Bronchial epithelial cell (primary cell): ENCODE data around the gene PEAK1. TPM values are rescaled to one million over a fixed set of nuclear protein-coding genes. Genes with fewer than 3 reads are reported as not detected.

Experiments used
- DNase-seq: peaks from one replicate; pipeline ENCODE4 v3.0.0-alpha.2; 2010; ENCODE audit warnings: low read depth
- FAIRE-seq: peaks from 2 replicates; lab custom pipeline; 2011; peaks lifted over from hg19 to GRCh38; lab: Jason Lieb, UNC
- H3K27me3 ChIP-seq: 2 replicates; pipeline ENCODE4 v1.5.1; 2011; ENCODE audit warnings: low read length; ENCODE audit not compliant: control insufficient read depth, insufficient read depth
- H3K36me3 ChIP-seq: 2 replicates; pipeline ENCODE4 v1.5.1; 2011; ENCODE audit warnings: low read length; ENCODE audit not compliant: control insufficient read depth, insufficient read depth
- H3K4me3 ChIP-seq: 2 replicates; pipeline ENCODE4 v1.5.1; 2011; ENCODE audit warnings: mild to moderate bottlenecking, low read depth, low read length, control low read depth
- total RNA-seq: library from RNA; depleted of rRNA; stranded (reverse); fragments of >200 nt; gene quantifications from 2 replicates; pipeline ENCODE4 v1.2.1, GENCODE V29; 2014
- TF ChIP-seq, protein P1 (sequence below): IDR thresholded peaks from 2 replicates; pipeline ENCODE4 v1.5.1; 2011; ENCODE audit warnings: mild to moderate bottlenecking, moderate library complexity, low read length, control low read depth, inconsistent platforms; ENCODE audit not compliant: insufficient read depth, severe bottlenecking

The PEAK1 gene
- total RNA-seq, 1 donor from 2014 or later = 3.7 TPM

- H3K4me3 ChIP-seq = no peak overlapping the region
- FAIRE-seq = no peak
- H3K36me3 ChIP-seq = no peaks in the 10 kb centered on the region
- no peaks in the 10 kb centered on the region for H3K27me3 ChIP-seq
- TF ChIP-seq, protein P1, sequence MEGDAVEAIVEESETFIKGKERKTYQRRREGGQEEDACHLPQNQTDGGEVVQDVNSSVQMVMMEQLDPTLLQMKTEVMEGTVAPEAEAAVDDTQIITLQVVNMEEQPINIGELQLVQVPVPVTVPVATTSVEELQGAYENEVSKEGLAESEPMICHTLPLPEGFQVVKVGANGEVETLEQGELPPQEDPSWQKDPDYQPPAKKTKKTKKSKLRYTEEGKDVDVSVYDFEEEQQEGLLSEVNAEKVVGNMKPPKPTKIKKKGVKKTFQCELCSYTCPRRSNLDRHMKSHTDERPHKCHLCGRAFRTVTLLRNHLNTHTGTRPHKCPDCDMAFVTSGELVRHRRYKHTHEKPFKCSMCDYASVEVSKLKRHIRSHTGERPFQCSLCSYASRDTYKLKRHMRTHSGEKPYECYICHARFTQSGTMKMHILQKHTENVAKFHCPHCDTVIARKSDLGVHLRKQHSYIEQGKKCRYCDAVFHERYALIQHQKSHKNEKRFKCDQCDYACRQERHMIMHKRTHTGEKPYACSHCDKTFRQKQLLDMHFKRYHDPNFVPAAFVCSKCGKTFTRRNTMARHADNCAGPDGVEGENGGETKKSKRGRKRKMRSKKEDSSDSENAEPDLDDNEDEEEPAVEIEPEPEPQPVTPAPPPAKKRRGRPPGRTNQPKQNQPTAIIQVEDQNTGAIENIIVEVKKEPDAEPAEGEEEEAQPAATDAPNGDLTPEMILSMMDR = no peak
- no peak for DNase-seq
Measured at GRCh38 chr15:77430652-77431051, 10.7 kb upstream of the PEAK1 start.

DNA sequence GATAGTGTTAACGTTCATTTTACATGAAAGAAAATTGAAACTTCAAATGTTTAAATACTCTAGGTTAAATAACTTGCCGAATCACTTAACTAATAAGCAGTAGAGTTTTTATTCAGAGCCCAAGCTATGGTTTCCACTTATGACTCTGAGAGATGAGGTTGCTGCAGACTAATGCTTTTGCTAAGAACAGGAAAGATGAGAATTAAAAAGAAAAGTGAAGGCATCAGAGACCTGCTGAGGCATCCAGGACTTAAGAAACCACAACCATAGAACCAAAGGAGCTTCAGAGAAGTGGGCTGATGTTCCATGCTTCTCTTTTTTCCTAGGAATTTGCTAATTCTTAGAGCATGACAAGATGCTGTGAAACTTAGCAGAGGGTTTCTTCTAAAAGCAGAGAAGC lies 10.3 kb upstream of the PEAK1 start:
- TF ChIP-seq, protein P1 = no peak
- H3K36me3 ChIP-seq = no peaks in the 10 kb centered on the region
- no peak overlapping the region for H3K4me3 ChIP-seq
- FAIRE-seq (no peak), DNase-seq (no peak)
- no peaks in the 10 kb centered on the region for H3K27me3 ChIP-seq

DNA sequence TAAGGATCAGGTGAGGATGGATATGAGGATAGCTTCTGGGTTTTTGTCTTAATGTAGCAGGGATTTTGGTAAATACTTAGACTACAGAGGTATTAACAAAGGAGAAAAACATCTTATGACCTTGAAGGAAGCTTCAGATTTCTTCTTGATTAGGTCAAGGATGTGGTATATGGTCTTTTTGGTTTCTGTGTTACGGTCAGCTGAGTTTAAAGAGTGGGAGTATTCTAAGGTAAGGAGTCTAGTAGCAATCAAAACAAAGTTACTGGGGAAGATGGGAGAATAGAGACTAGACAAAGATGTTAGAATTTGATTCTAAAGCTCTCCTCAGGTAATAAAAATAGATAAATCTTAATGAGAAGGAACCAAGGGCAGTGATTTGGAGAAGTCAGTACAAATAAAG lies 7.0 kb upstream of the PEAK1 start:
- TF ChIP-seq, protein P1 = no peak
- no peaks in the 10 kb centered on the region for H3K27me3 ChIP-seq
- DNase-seq = no peak
- no peak for FAIRE-seq
- H3K4me3 ChIP-seq = no peak overlapping the region
- H3K36me3 ChIP-seq = no peaks in the 10 kb centered on the region

DNA sequence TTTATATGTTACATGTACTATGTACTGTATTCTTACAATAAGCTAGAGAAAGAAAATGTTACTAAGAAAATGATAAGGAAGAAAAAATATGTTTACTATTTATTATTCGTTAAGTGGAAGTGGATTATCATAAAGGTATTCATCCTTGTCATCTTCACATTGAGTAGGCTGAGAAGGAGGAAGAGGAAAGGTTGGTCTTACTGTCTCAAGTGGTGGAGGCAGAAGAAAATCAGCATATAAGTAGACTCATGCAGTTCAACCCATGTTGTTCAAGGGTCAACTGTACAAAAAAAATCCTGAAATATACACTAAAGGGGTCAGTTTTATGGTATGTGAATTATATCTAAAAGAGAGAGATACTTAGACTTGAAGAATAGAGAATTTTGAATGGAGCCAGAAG lies 6.5 kb upstream of the PEAK1 start:
- no peaks in the 10 kb centered on the region for H3K36me3 ChIP-seq
- TF ChIP-seq, protein P1 = no peak
- DNase-seq (no peak), FAIRE-seq (no peak)
- no peaks in the 10 kb centered on the region for H3K27me3 ChIP-seq
- H3K4me3 ChIP-seq = no peak overlapping the region

DNA sequence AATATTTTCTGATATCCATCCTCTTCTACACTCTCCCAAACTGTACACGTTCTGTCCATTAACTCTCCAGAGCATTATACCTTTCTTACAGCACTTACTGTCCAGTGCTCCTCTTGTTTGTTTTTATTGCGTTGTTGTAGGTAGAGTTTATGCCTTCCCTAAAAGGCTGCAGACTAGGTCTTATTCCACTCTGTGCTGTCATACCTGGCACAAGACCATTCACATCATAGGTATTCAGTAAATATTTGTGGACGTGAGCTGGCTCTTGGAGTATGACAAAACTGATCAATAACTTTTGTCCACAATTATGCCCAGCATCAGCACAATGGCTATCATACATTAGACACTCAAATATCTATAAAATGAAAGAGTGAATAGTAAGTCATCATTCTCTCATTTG lies 5.2 kb upstream of the PEAK1 start:
- TF ChIP-seq, protein P1 = no peak
- no peak overlapping the region for H3K4me3 ChIP-seq
- FAIRE-seq (no peak), DNase-seq (no peak)
- H3K36me3 ChIP-seq = no peaks in the 10 kb centered on the region
- H3K27me3 ChIP-seq = no peaks in the 10 kb centered on the region

- TF ChIP-seq, protein P1 = no peak
- Histone ChIP-seq H3K4me3 (peak overlapping the region; percentile 91), H3K36me3 (no peaks in the 10 kb centered on the region), H3K27me3 (no peaks in the 10 kb centered on the region)
- no peak for FAIRE-seq
- DNase-seq = peak; percentile 18
Measured at GRCh38 chr15:77421370-77421700, 1.4 kb upstream of the PEAK1 start.
